DOHH2 (cell line): ENCODE measurements around the gene SP6.

ENCODE experiments used
- EZH2phosphoT487 ChIP-seq: fragments of 200-600 bp; sonication (generic); IDR thresholded peaks from 2 replicates; pipeline ENCODE4 v1.6.1; 2017; ENCODE audit warnings: borderline replicate concordance, mild to moderate bottlenecking, antibody characterized with exemption, low read length, moderate library complexity, mixed read lengths
- TF ChIP-seq, protein P1 (sequence below): fragments of 200-600 bp; sonication (generic); IDR thresholded peaks from one replicate; pipeline ENCODE4 v1.5.1; 2014; ENCODE audit warnings: antibody characterized with exemption, mild to moderate bottlenecking, low read depth, low read length; ENCODE audit not compliant: poor library complexity, severe bottlenecking

DNA sequence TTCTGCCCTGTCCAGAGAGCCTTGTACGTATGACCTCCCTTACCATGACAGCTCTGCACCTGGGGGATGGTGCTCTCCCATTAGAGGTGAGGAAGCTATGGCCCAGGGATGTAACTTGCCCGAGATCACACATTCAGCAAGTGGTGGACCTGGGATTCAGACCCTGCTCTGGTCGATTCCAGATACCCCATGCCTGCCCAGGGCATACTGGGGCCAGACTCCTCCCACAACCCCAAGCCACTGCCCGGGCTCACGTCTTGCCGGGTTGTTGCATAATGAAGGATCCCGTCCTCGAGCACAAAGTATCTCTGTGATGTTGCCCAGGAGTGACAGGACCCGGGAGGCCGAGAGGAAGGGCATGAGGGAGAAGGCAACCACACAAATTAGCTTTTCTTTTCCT is 31.5 kb downstream of the SP6 start:
- TF ChIP-seq, protein P1, sequence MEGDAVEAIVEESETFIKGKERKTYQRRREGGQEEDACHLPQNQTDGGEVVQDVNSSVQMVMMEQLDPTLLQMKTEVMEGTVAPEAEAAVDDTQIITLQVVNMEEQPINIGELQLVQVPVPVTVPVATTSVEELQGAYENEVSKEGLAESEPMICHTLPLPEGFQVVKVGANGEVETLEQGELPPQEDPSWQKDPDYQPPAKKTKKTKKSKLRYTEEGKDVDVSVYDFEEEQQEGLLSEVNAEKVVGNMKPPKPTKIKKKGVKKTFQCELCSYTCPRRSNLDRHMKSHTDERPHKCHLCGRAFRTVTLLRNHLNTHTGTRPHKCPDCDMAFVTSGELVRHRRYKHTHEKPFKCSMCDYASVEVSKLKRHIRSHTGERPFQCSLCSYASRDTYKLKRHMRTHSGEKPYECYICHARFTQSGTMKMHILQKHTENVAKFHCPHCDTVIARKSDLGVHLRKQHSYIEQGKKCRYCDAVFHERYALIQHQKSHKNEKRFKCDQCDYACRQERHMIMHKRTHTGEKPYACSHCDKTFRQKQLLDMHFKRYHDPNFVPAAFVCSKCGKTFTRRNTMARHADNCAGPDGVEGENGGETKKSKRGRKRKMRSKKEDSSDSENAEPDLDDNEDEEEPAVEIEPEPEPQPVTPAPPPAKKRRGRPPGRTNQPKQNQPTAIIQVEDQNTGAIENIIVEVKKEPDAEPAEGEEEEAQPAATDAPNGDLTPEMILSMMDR, result no peak
- TF ChIP-seq EZH2phosphoT487, result no peak
